Measurements from ENCODE around the gene SLC12A2.

Gene SLC12A2

DNA sequence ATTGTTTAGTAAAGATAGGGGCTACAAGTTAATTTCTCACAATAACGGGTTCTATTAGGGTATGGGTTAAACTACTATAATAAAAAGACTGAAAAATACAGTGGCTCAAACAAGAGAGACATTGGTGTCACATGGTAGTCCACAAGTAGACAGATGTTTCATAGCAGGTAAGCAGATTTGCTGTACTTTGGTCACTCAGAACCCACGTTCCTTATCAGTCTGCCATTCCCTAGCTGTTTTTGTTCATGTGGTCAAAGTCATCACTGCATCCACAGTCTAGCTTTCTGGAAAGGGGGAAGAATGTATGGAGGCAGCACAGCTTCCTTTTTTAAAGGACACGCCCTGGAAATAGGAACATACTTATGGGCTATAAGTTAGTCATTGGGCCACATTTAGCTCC lies 73.0 kb downstream of the SLC12A2 start:
- DNase-seq: no peak
- intact Hi-C loops (cut with DNase I): no loop called here

- DNase-seq: no peak
- intact Hi-C loops (cut with DNase I): no loop called here
These were observed 74.8 kb downstream of the SLC12A2 start for GRCh38 chr5:128158342-128158741.

DNA sequence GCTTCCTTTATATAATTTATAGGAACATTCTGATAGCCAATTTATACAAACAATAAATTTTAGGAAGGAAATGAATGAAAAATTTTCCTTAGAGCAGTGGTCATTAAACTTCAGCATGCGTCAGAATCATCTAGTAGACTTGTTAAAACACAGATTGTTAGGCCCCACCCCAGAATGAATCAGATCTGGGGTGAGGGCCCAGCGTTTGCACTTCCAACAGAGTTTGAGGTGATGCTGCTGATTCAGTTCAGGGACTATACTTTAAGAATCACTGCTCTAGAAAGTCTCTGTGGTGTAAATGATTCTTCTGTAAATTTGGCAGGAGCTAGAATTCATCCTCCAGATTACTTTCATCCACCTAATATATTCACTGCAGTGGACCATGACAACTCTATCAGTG lies 80.4 kb downstream of the SLC12A2 start:
- intact Hi-C loops (cut with DNase I): no loop called here
- no peak for DNase-seq

- intact Hi-C loops (cut with DNase I): no loop called here
- no peak for DNase-seq
These were observed 85.9 kb downstream of the SLC12A2 start for GRCh38 chr5:128169401-128170017.

GRCh38 chr5:128172102-128172501 lies 88.5 kb downstream of the SLC12A2 start:
- intact Hi-C loops (cut with DNase I): no loop called here
- no peak for DNase-seq

GRCh38 chr5:128174951-128175350 lies 91.4 kb downstream of the SLC12A2 start:
- intact Hi-C loops (cut with DNase I): no loop called here
- no peak for DNase-seq

DNA sequence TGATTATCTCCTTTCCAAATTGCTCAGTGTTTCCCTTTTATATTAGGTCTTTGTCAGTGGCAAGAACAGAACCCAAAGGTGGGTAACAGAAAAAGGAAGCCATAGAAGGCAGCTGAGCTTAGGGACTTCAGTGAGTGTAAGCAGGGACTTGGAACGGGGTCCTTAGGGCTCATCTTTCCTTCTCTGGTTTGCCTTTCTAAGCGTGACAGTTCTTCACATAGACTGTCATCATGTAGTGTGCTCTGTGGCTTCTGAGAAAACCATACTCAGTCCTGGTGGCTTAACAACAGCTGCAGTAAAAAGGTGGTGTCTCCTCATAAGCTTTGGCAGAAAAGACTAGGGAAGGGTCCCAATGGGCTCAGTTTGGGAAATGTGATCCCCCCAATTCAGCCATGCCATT lies 108.8 kb downstream of the SLC12A2 start:
- intact Hi-C loops (cut with DNase I): no loop called here
- no peak for DNase-seq

GRCh38 chr5:128193665-128194390 lies 110.3 kb downstream of the SLC12A2 start:
- intact Hi-C loops (cut with DNase I): no loop called here
- no peak for DNase-seq

GRCh38 chr5:128195316-128195715 lies 111.8 kb downstream of the SLC12A2 start:
- no peak for DNase-seq
- intact Hi-C loops (cut with DNase I): no loop called here

- intact Hi-C loops (cut with DNase I): no loop called here
- no peak for DNase-seq
These were observed 112.5 kb downstream of the SLC12A2 start for GRCh38 chr5:128196080-128196479.

DNA sequence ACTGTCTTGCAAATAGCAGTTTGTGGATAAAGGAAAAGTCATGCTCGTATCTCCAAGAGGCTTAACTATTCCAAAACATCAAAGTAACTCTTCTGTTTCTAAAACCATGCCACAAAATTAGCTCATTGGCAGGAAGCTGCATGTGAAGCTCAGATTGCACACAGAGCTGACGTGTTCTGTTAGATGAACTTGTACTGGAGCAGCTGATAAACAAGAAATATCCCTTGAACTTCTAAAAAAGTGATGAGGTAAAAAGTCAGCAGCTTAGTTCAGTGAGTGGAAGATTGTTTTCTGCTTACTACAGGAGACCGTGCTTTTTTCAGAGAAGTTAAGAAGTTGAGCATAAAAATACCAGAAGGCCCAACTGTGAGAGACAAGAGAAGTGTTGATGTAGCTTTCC lies 113.2 kb downstream of the SLC12A2 start:
- intact Hi-C loops (cut with DNase I): no loop called here
- no peak for DNase-seq

GRCh38 chr5:128197896-128198522 lies 114.4 kb downstream of the SLC12A2 start:
- DNase-seq: no peak
- intact Hi-C loops (cut with DNase I): no loop called here

- DNase-seq: no peak
- intact Hi-C loops (cut with DNase I): no loop called here
These were observed 115.5 kb downstream of the SLC12A2 start for GRCh38 chr5:128199104-128199503.

GRCh38 chr5:128199611-128200010 lies 116.0 kb downstream of the SLC12A2 start:
- DNase-seq: no peak

GRCh38 chr5:128201065-128201926 lies 117.7 kb downstream of the SLC12A2 start:
- intact Hi-C loops (cut with DNase I): loop anchor here (1.0 to 5.0 kb wide), 4 partner anchors 118 to 639 kb away; partner anchors contain the start of gene SLC12A2
- DNase-seq: peak; percentile 64 to 97 (median 86)

More at GRCh38 chr5:128199611-128200010, 116.0 kb downstream of the SLC12A2 start:
- intact Hi-C loops (cut with DNase I): loop anchor here (2.0 to 5.0 kb wide), 3 partner anchors 117 to 637 kb away; partner anchors contain the start of gene SLC12A2

GRCh38 chr5:128202320-128202719 lies 118.8 kb downstream of the SLC12A2 start:
- no peak for DNase-seq
- intact Hi-C loops (cut with DNase I): loop anchor here (5.0 kb wide), 1 partner anchor 640 kb away; no protein-coding TSS in a partner anchor

DNA sequence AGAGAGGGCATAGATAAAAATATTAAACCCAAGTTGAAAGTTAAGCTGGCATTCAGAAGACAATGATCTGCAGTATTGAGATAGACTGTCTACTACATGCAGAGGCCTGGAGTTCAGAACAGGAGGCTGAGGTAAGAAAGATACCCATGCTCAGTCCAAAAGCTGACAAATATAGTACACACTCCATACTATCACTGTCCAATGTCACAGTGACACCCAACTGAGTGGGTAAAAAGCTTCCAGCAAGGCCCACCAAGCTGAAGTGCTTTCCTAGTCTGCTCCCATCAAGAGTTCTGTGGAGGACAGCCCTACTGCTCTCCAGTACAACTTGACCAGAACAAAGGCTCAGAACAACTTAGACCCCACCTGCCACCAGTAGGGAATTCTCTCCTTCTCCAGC lies 124.9 kb downstream of the SLC12A2 start:
- intact Hi-C loops (cut with DNase I): no loop called here
- no peak for DNase-seq

DNA sequence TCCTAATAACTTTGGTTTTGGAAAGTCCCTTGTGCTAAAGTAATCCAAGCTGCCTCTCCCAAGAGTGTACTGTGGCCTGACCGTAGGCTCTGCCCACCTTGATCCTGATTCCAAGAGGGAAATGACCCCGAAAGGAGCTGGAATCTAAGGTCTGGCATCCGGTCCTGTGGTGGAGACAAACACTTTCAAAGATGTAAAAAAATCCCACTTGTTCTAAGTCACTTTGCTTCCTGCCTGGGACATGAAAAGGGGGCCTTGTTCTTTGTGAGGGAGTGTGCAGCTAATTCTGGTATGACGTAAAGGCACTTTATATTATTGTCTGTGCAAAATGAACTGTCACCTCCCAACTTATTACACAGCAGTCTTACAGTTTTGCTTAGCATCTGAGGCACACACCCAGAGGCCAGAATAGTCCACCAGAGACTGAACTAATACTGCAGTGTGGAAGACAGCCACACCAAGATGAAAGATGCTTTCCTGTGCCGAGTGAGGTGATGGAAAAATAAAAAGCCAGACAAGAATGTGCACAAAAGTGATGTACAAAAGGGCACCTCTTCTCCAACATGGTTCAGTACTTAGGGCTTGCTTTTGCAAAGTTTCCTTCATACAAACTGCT lies 128.7 kb downstream of the SLC12A2 start:
- DNase-seq: no peak
- intact Hi-C loops (cut with DNase I): loop anchor here (5.0 kb wide), 2 partner anchors 285 to 1555 kb away; no protein-coding TSS in a partner anchor

GRCh38 chr5:128213340-128213739 lies 129.8 kb downstream of the SLC12A2 start:
- intact Hi-C loops (cut with DNase I): loop anchor here (5.0 kb wide), 2 partner anchors 284 to 1554 kb away; no protein-coding TSS in a partner anchor
- DNase-seq: peak in 5 of 10 donors; percentile 37 to 77 (median 64)

GRCh38 chr5:128213833-128214232 lies 130.3 kb downstream of the SLC12A2 start:
- DNase-seq: no peak

More at GRCh38 chr5:128213833-128214232, 130.3 kb downstream of the SLC12A2 start:
- intact Hi-C loops (cut with DNase I): loop anchor here (5.0 kb wide), 2 partner anchors 283 to 1553 kb away; no protein-coding TSS in a partner anchor
